Heart left ventricle (tissue), 16 donors: ENCODE data around the gene CD59. TPM values are rescaled to one million over a fixed set of nuclear protein-coding genes. Genes with fewer than 3 reads are reported as not detected.
"Not testable (repeated sequence)": the region's sequence is repeated elsewhere in the genome, so short reads cannot be mapped to it uniquely, and the experiment has no call there.

Experiments used
- ATAC-seq, 4 donors: fragments of 200-7000 bp; cut with Tn5 transposase; one replicate each; pipeline ENCODE4 v1.9.1; 2020 to 2022; ENCODE audit warnings: moderate library complexity in 4 of 4, mild to moderate bottlenecking in 3 of 4, moderate number of reproducible peaks in 1 of 4
- DNase-seq, 5 donors: peaks; one replicate each; pipeline ENCODE4 v3.0.0-alpha.2; 2020
- H3K27ac ChIP-seq, 12 donors: fragments of 200-600 bp; sonication (generic) in 4 of 12; one replicate each; pipeline versions ENCODE4 v1.5.0 to v1.8.0; 2016 to 2022; ENCODE audit warnings: mild to moderate bottlenecking in 2 of 12
- H3K27me3 ChIP-seq, 9 donors: fragments of 200-600 bp; sonication (generic) in 2 of 9; one replicate each; pipeline versions ENCODE4 v1.5.1 to v1.8.0; 2016 to 2022; ENCODE audit warnings: mild to moderate bottlenecking in 3 of 9
- H3K36me3 ChIP-seq, 9 donors: fragments of 200-600 bp; sonication (generic) in 2 of 9; one replicate each; pipeline versions ENCODE4 v1.5.0 to v1.8.0; 2018 to 2022; ENCODE audit warnings: mild to moderate bottlenecking in 2 of 9
- H3K4me1 ChIP-seq, 12 donors: fragments of 200-600 bp; sonication (generic) in 4 of 12; one replicate each; pipeline versions ENCODE4 v1.5.0 to v1.8.0; 2016 to 2022; ENCODE audit warnings: mild to moderate bottlenecking in 3 of 12
- H3K4me3 ChIP-seq, 12 donors: fragments of 200-600 bp; sonication (generic) in 4 of 12; one replicate each; pipeline versions ENCODE4 v1.5.0 to v1.8.0; 2017 to 2022; ENCODE audit warnings: mild to moderate bottlenecking in 9 of 12, moderate library complexity in 4 of 12
- H3K9me3 ChIP-seq, 12 donors: fragments of 200-600 bp; sonication (generic) in 4 of 12; one replicate each; pipeline versions ENCODE4 v1.5.0 to v1.8.0; 2016 to 2022; ENCODE audit warnings: mild to moderate bottlenecking in 1 of 12
- POLR2A ChIP-seq, 2 donors: fragments of 450-650 bp; IDR thresholded peaks; one replicate each; pipeline ENCODE4 v1.6.1; 2017; ENCODE audit warnings: antibody characterized with exemption in 2 of 2, mild to moderate bottlenecking in 2 of 2, moderate library complexity in 2 of 2
- WGBS, 4 donors: extraction: QIAGEN DNeasy Blood & Tissue Kit in 2 of 4; methylation state at CpG; one replicate each; pipeline versions ENCODE4 v1.1.5 to v1.1.7; 2013 to 2018; 5-methylcytosine and 5-hydroxymethylcytosine counted together
- intact Hi-C, 10 donors: fragments of 100-400 bp; cut with DNase I; formaldehyde crosslinking; loops; one replicate each; pipeline versions ENCODE4 v1.11.1 to v1.14.2; 2022
- polyA plus RNA-seq, 2 donors: library from polyadenylated mRNA; stranded (reverse); fragments of 200-250 nt; gene quantifications; one replicate each; pipeline ENCODE4 v1.2.3, GENCODE V29; 2013
- total RNA-seq, 9 donors: library from RNA; depleted of rRNA in 2 of 9; stranded (reverse); fragments of >200 nt in 2 of 9; fragmentation: NEBNext Ultra II Directional in 3 of 9; extraction: Animal tissue kit (Norgen Biotek cat#: 25700) in 3 of 9; gene quantifications; one replicate each; pipeline versions ENCODE4 v1.1.0 to v1.2.4, GENCODE V29; 2016 to 2023
- TF ChIP-seq, protein P1 (sequence below), 12 donors: fragments of 200-600 bp; sonication (generic) in 4 of 12; IDR thresholded peaks; one replicate each; pipeline versions ENCODE4 v1.5.0 to v1.8.0; 2018 to 2022; ENCODE audit warnings: antibody characterized with exemption in 12 of 12, mild to moderate bottlenecking in 5 of 12
- donor health status: ischemic (EF 13 %, LVEDD 7.1; RV severe dilation, severe dysfunction).
- donor health status: healthy with polysubstance abuse.
- donor health status: DM: no; HTN: yes; CAD: no.
- donor health status: DM: no; HTN: no; CAD: no.
- donor health status: ischemic (EF 25% LVEDD 6.9; RV normal size, moderate dysfunction).
- donor health status: ischemic (EF 25% LVEDD 5.7; RV mildly dilated, moderate dysfunction).
- donor health status: healthy.
- donor health status: DM: yes; HTN: yes; CAD: no.
- donor health status: ischemic (EF 35%, LVEDD 5.7; RV mildly dilated, moderate dysfunction).
- donor health status: nonischemic (EF 11% LVEDD 7.7; RV severe dilation, severe dysfunction).
- donor health status: DM: yes; HTN: yes; CAD: no.
- donor health status: PGD.
- donor health status: ischemic (EF 29% LVEDD 5.4; RV normal size, mild dysfunction).
- donor health status: nonischemic (EF 23%, LVEDD 6.1; RV moderate dilation, normal function).

CD59 gene
- total and polyA plus RNA-seq, 11 donors: 133 to 1,434 (median 930) TPM

DNA sequence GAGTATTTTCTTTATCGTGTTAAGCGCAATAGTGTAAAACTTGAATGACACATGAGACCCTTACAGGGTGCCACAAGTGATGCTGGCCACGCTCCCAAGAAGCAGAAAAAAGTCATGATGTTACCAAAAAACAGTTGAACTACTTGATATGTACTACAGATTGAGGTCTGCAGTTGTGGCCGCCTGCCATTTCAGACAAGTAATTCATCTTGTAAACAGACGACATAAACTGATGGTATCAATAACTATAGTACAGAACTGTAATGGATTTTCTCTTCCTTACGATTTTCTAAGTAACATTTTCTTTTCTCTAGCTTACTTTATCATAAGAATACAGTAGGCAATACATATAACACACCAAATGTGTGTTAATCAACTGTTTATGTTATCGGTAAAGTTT lies 5.5 kb downstream of the CD59 start:
- H3K4me1 ChIP-seq: peaks cover 9 to 77% (median 64%) of the 10 kb centered on the region in 12 donors
- no peaks in the 10 kb centered on the region for H3K27me3 ChIP-seq
- H3K27ac ChIP-seq: peak overlapping the region in 4 of 12 donors; percentile 11 to 97 (median 21)
- 50 to 68% (median 56%) methylated on average over 7 of the region's 7 CpGs for WGBS, 4 donors
- peak overlapping the region in 3 of 12 donors; percentile 18 to 39 (median 19) for H3K4me3 ChIP-seq
- ATAC-seq: no peak
- no peak for DNase-seq
- H3K9me3 ChIP-seq: no peaks in the 10 kb centered on the region
- TF ChIP-seq POLR2A (IDR thresholded peaks at IDR 0.05): no peak
- TF ChIP-seq, protein P1, sequence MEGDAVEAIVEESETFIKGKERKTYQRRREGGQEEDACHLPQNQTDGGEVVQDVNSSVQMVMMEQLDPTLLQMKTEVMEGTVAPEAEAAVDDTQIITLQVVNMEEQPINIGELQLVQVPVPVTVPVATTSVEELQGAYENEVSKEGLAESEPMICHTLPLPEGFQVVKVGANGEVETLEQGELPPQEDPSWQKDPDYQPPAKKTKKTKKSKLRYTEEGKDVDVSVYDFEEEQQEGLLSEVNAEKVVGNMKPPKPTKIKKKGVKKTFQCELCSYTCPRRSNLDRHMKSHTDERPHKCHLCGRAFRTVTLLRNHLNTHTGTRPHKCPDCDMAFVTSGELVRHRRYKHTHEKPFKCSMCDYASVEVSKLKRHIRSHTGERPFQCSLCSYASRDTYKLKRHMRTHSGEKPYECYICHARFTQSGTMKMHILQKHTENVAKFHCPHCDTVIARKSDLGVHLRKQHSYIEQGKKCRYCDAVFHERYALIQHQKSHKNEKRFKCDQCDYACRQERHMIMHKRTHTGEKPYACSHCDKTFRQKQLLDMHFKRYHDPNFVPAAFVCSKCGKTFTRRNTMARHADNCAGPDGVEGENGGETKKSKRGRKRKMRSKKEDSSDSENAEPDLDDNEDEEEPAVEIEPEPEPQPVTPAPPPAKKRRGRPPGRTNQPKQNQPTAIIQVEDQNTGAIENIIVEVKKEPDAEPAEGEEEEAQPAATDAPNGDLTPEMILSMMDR (IDR thresholded peaks at IDR 0.05): no peak
- peaks cover 0 to 30% (median 17%) of the 10 kb centered on the region in 9 donors for H3K36me3 ChIP-seq
- intact Hi-C loops: no loop called here

GRCh38 chr11:33729072-33729664 lies 7.1 kb downstream of the CD59 start:
- DNase-seq, H3K27ac ChIP-seq, H3K4me3 ChIP-seq, intact Hi-C loops, H3K9me3 ChIP-seq, ATAC-seq, H3K27me3 ChIP-seq: not testable (repeated sequence)
- peaks cover 0 to 30% (median 17%) of the 10 kb centered on the region in 9 donors for H3K36me3 ChIP-seq
- H3K4me1 ChIP-seq: peaks cover 19 to 89% (median 76%) of the 10 kb centered on the region in 12 donors
- WGBS, 4 donors: 57 to 64% (median 60%) methylated on average over 5 of the region's 5 CpGs

DNA sequence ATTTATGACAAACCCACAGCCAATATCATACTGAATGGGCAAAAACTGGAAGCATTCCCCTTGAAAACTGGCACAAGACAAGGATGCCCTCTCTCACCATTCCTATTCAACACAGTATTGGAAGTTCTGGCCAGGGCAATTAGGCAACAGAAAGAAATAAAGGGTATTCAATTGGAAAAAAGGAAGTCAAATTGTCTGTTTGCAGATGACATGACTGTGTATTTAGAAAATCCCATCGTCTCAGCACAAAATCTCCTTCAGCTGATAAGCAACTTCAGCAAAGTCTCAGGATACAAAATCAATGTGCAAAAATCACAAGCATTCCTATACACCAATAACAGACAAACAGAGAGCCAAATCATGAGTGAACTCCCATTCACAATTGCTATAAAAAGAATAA lies 8.7 kb downstream of the CD59 start:
- WGBS, 4 donors: 24 to 46% (median 25%) methylated on average over 1 of the region's 1 CpG
- ATAC-seq, H3K9me3 ChIP-seq, DNase-seq, H3K4me3 ChIP-seq, H3K27me3 ChIP-seq, intact Hi-C loops: not testable (repeated sequence)
- H3K4me1 ChIP-seq: peaks cover 32 to 89% (median 76%) of the 10 kb centered on the region in 12 donors
- H3K27ac ChIP-seq: peak overlapping the region in 2 of 12 donors; percentile 3 to 67
- H3K36me3 ChIP-seq: peaks cover 0 to 21% (median 7%) of the 10 kb centered on the region in 9 donors

DNA sequence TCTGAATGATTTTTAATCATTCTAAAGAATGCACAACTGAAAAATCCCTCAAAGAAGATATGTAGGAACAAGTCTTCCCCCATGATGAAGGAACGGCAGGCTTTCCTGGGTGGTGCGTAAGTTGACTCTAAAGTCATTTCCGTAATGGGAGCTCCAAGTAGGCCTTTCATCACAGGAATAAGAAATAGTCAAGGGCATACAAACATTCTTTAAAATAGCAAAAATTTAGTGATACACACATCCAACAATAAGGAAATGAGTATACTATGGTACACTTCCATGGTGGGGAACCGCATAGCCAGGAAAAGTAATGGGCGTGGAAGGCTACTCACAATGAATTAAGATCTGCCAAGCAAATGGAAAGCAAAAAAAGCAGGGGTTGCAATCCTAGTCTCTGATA lies 10.7 kb downstream of the CD59 start:
- Histone ChIP-seq H3K4me1 (peaks cover 40 to 89% (median 76%) of the 10 kb centered on the region in 12 donors), H3K27me3 (no peaks in the 10 kb centered on the region), H3K27ac (peak overlapping the region; percentile 25 to 96 (median 90)), H3K9me3 (no peaks in the 10 kb centered on the region), H3K4me3 (no peak overlapping the region), H3K36me3 (peaks cover 0 to 30% (median 21%) of the 10 kb centered on the region in 9 donors)
- WGBS, 4 donors: 65 to 75% (median 69%) methylated on average over 5 of the region's 5 CpGs
- ATAC-seq: no peak
- TF ChIP-seq, protein P1 (IDR thresholded peaks at IDR 0.05): no peak
- TF ChIP-seq POLR2A (IDR thresholded peaks at IDR 0.05): no peak
- intact Hi-C loops: no loop called here
- DNase-seq: no peak

- peaks cover 40 to 89% (median 73%) of the 10 kb centered on the region in 12 donors for H3K4me1 ChIP-seq
- peak in 1 of 2 donors; percentile 25 for TF ChIP-seq POLR2A (IDR thresholded peaks at IDR 0.05)
- TF ChIP-seq, protein P1 (IDR thresholded peaks at IDR 0.05): no peak
- 28 to 39% (median 34%) methylated on average over 4 of the region's 4 CpGs for WGBS, 4 donors
These were observed 11.6 kb downstream of the CD59 start for GRCh38 chr11:33724644-33725035.

More at GRCh38 chr11:33724644-33725035, 11.6 kb downstream of the CD59 start:
- H3K4me3 ChIP-seq: no peak overlapping the region
- intact Hi-C loops: no loop called here
- H3K27me3 ChIP-seq: no peaks in the 10 kb centered on the region
- H3K36me3 ChIP-seq: peaks cover 3 to 30% (median 24%) of the 10 kb centered on the region in 9 donors
- peak overlapping the region; percentile 78 to 96 (median 91) for H3K27ac ChIP-seq
- DNase-seq: peak in 2 of 5 donors; percentile 46
- H3K9me3 ChIP-seq: no peaks in the 10 kb centered on the region
- peak; percentile 47 to 75 (median 56) for ATAC-seq
